Neural progenitor cell (in vitro differentiated cells): ENCODE results near the gene TAS2R30.

Source experiments
- EZH2 ChIP-seq: fragments of 200-600 bp; sonication (generic); IDR thresholded peaks from 2 replicates; pipeline ENCODE4 v1.6.1; 2017; ENCODE audit warnings: antibody characterized with exemption, mild to moderate bottlenecking, moderate library complexity
- EZH2phosphoT487 ChIP-seq: fragments of 200-600 bp; sonication (generic); IDR thresholded peaks from 2 replicates; pipeline ENCODE4 v1.6.1; 2017; ENCODE audit warnings: antibody characterized with exemption
- TF ChIP-seq, protein P1 (sequence below): fragments of 200-600 bp; sonication (generic); IDR thresholded peaks from 2 replicates; pipeline ENCODE4 v1.5.1; 2017; ENCODE audit warnings: antibody characterized with exemption, mild to moderate bottlenecking

GRCh38 chr12:11130382-11130781 lies 4.1 kb downstream of the TAS2R30 start:
- TF ChIP-seq, protein P1, sequence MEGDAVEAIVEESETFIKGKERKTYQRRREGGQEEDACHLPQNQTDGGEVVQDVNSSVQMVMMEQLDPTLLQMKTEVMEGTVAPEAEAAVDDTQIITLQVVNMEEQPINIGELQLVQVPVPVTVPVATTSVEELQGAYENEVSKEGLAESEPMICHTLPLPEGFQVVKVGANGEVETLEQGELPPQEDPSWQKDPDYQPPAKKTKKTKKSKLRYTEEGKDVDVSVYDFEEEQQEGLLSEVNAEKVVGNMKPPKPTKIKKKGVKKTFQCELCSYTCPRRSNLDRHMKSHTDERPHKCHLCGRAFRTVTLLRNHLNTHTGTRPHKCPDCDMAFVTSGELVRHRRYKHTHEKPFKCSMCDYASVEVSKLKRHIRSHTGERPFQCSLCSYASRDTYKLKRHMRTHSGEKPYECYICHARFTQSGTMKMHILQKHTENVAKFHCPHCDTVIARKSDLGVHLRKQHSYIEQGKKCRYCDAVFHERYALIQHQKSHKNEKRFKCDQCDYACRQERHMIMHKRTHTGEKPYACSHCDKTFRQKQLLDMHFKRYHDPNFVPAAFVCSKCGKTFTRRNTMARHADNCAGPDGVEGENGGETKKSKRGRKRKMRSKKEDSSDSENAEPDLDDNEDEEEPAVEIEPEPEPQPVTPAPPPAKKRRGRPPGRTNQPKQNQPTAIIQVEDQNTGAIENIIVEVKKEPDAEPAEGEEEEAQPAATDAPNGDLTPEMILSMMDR, result no peak
- no peak for TF ChIP-seq EZH2
- no peak for TF ChIP-seq EZH2phosphoT487
